Endothelial cell of umbilical vein (primary cell): ENCODE measurements around the gene ANK2. TPM values are rescaled to one million over a fixed set of nuclear protein-coding genes. Genes with fewer than 3 reads are reported as not detected.

Source experiments
- BruUV-seq: library from RNA; stranded (reverse); fragments of 400-500 nt; replicated peaks from 2 replicates; lab custom pipeline; 2021; lab: Mats Ljungman, UMichigan
- CTCF ChIA-PET: fragments of 300-600, 350-600 bp; sonication (Branson Sonifier 250); formaldehyde crosslinking; loops from one replicate; lab custom pipeline; 2021; ENCODE audit warnings: antibody characterized with exemption, inconsistent platforms; lab: Charles Lee
- POLR2A ChIA-PET: fragments of 300-600, 350-600 bp; sonication (Branson Sonifier 250); formaldehyde crosslinking; loops from one replicate; lab custom pipeline; 2021; ENCODE audit warnings: antibody characterized with exemption, inconsistent platforms; lab: Charles Lee
- DNase-seq: peaks from one replicate; pipeline ENCODE4 v3.0.0-alpha.2; 2011; ENCODE audit warnings: low read depth, low spot score
- FAIRE-seq: peaks from 2 replicates; lab custom pipeline; 2011; peaks lifted over from hg19 to GRCh38; lab: Jason Lieb, UNC
- H2AFZ ChIP-seq: 2 replicates; pipeline ENCODE4 v1.6.0; 2012; ENCODE audit warnings: low read depth, low read length, control low read depth, inconsistent platforms
- H3K27ac ChIP-seq: 2 replicates; pipeline ENCODE4 v1.5.1; 2011; ENCODE audit warnings: low read depth, mild to moderate bottlenecking, control low read depth, low read length, moderate library complexity; ENCODE audit not compliant: insufficient read depth
- H3K27me3 ChIP-seq, 2 experiments: 2 replicates each; pipeline versions ENCODE4 v1.6.0 to v1.6.1; 2011; ENCODE audit warnings: low read length in 2 of 2, mixed read lengths in 1 of 2; ENCODE audit not compliant: control insufficient read depth in 2 of 2, insufficient read depth in 2 of 2
- H3K36me3 ChIP-seq, 2 experiments: 2 replicates in 1 of 2; 3 replicates in 1 of 2; pipeline ENCODE4 v1.5.1; 2011; ENCODE audit warnings: low read length in 2 of 2, mild to moderate bottlenecking in 1 of 2, moderate library complexity in 1 of 2; ENCODE audit not compliant: control insufficient read depth in 2 of 2, insufficient read depth in 2 of 2; ENCODE audit errors: extremely low read depth in 1 of 2
- H3K4me1 ChIP-seq: 3 replicates; pipeline ENCODE4 v1.5.1; 2011; ENCODE audit warnings: mild to moderate bottlenecking, low read length; ENCODE audit not compliant: control insufficient read depth, insufficient read depth; ENCODE audit errors: extremely low read depth
- H3K4me2 ChIP-seq: 2 replicates; pipeline ENCODE4 v1.6.1; 2011; ENCODE audit warnings: low read length, control low read depth, mixed read lengths; ENCODE audit not compliant: insufficient read depth
- H3K4me3 ChIP-seq, 3 experiments: fragments of 200-600 bp in 1 of 3; sonication (generic), shearing (Covaris generic) in 1 of 3; replicated peaks in 1 of 3; 2 replicates each; pipeline ENCODE4 v1.5.1; 2011 to 2016; ENCODE audit warnings: control low read depth in 3 of 3, low read length in 3 of 3, mild to moderate bottlenecking in 2 of 3, inconsistent platforms in 1 of 3, low read depth in 1 of 3, moderate library complexity in 1 of 3; ENCODE audit not compliant: insufficient read depth in 1 of 3
- H3K79me2 ChIP-seq: 2 replicates; pipeline ENCODE4 v1.6.0; 2012; ENCODE audit warnings: low read length, inconsistent platforms; ENCODE audit not compliant: control insufficient read depth, insufficient read depth
- H3K9ac ChIP-seq: replicated peaks from 2 replicates; pipeline ENCODE3; 2011; ENCODE audit warnings: low read length, control low read depth; ENCODE audit not compliant: insufficient read depth; ENCODE audit errors: extremely low read depth
- H3K9me1 ChIP-seq: replicated peaks from 3 replicates; pipeline ENCODE4 v1.6.0; 2011; ENCODE audit warnings: mild to moderate bottlenecking, low read length; ENCODE audit not compliant: control insufficient read depth, insufficient read depth; ENCODE audit errors: extremely low read depth
- H3K9me3 ChIP-seq: replicated peaks from 2 replicates; pipeline ENCODE4 v1.5.1; 2012; ENCODE audit warnings: low read length, inconsistent platforms; ENCODE audit not compliant: control insufficient read depth, insufficient read depth
- H4K20me1 ChIP-seq: replicated peaks from 2 replicates; pipeline ENCODE3; 2011; ENCODE audit warnings: mild to moderate bottlenecking, low read length; ENCODE audit not compliant: control insufficient read depth, insufficient read depth; ENCODE audit errors: extremely low read depth
- CTCF ChIP-seq, 2 donors: IDR thresholded peaks; 1 replicate in 1 of 2; 2 replicates in 1 of 2; pipeline ENCODE4 v1.5.1; 2011; ENCODE audit warnings: low read length in 2 of 2, mild to moderate bottlenecking in 2 of 2, moderate library complexity in 2 of 2, control low read depth in 1 of 2, inconsistent platforms in 1 of 2, low read depth in 1 of 2; ENCODE audit not compliant: insufficient read depth in 1 of 2; ENCODE audit errors: extremely low read depth in 1 of 2
- EZH2 ChIP-seq: IDR thresholded peaks from 2 replicates; pipeline ENCODE4 v1.6.1; 2012; ENCODE audit warnings: borderline replicate concordance, low read depth, mild to moderate bottlenecking, moderate library complexity, low read length, inconsistent platforms; ENCODE audit not compliant: severe bottlenecking
- FOS ChIP-seq: IDR thresholded peaks from 2 replicates; pipeline ENCODE4 v1.6.1; 2011; ENCODE audit warnings: mild to moderate bottlenecking, low read length, moderate library complexity, borderline replicate concordance; ENCODE audit not compliant: insufficient read depth
- GATA2 ChIP-seq: IDR thresholded peaks from 2 replicates; pipeline ENCODE4 v1.7.0; 2011; ENCODE audit warnings: low read depth, mild to moderate bottlenecking, moderate library complexity, mixed read lengths, low read length; ENCODE audit not compliant: insufficient read length, insufficient read depth
- JUN ChIP-seq: IDR thresholded peaks from 2 replicates; pipeline ENCODE4 v1.6.1; 2011; ENCODE audit warnings: borderline replicate concordance, low read depth; ENCODE audit not compliant: insufficient read length, insufficient read depth
- MAX ChIP-seq: IDR thresholded peaks from 2 replicates; pipeline ENCODE4 v1.6.1; 2011; ENCODE audit not compliant: insufficient read depth, insufficient read length
- MYC ChIP-seq: IDR thresholded peaks from one replicate; pipeline ENCODE4 v1.6.1; 2011; ENCODE audit warnings: mild to moderate bottlenecking, low read depth, low read length
- POLR2A ChIP-seq: IDR thresholded peaks from 2 replicates; pipeline ENCODE4 v1.6.1; 2012; ENCODE audit warnings: low read depth, mild to moderate bottlenecking, control low read depth, low read length
- POLR2AphosphoS5 ChIP-seq: IDR thresholded peaks from 2 replicates; pipeline ENCODE4 v1.6.1; 2012; ENCODE audit warnings: low read depth, mild to moderate bottlenecking, control low read depth, low read length, moderate library complexity; ENCODE audit not compliant: insufficient read depth
- dilution Hi-C: fragments of 300-500 bp; cut with MboI; formaldehyde crosslinking; loops from one replicate; pipeline ENCODE4 v1.15.0; 2019; ENCODE audit warnings: low sequenced_read_pairs; ENCODE audit not compliant: extremely low pct_ligation_motif_present
- intact Hi-C: fragments of 100-400 bp; cut with micrococcal nuclease; formaldehyde crosslinking; loops from one replicate; pipeline ENCODE4 v1.10.0; 2022
- polyA plus RNA-seq, 4 experiments: library from polyadenylated mRNA; depleted of rRNA in 3 of 4; stranded (reverse) in 3 of 4; unstranded in 1 of 4; fragments of >200 nt; gene quantifications; 2 replicates each; pipeline versions ENCODE4 v1.2.1 to v1.2.3, GENCODE V29; 2011 to 2012; ENCODE audit warnings: missing spikeins in 1 of 4
- total RNA-seq: library from RNA; stranded (reverse); gene quantifications from 2 replicates; pipeline ENCODE4 v1.2.3, GENCODE V29; 2021

The ANK2 gene
- total and polyA plus RNA-seq, 2 donors (not counting 3 experiments of a cell fraction or from before 2014, with no cell fraction given), result not detected

- no peak overlapping the region for H2AFZ ChIP-seq
- FAIRE-seq, result no peak
These were observed 910 bp downstream of the ANK2 start for GRCh38 chr4:113050371-113050755.

More at GRCh38 chr4:113050371-113050755, 910 bp downstream of the ANK2 start:
- no peak overlapping the region for H3K9ac ChIP-seq
- intact Hi-C loops, result no loop called here
- POLR2A ChIA-PET, result no interaction called here
- H4K20me1 ChIP-seq, result no peaks in the 10 kb centered on the region
- H3K9me1 ChIP-seq, result no peaks in the 10 kb centered on the region
- H3K27ac ChIP-seq, result no peak overlapping the region
- BruUV-seq, result no TSS peak
- H3K27me3 ChIP-seq, result no peaks in the 10 kb centered on the region
- no peaks in the 10 kb centered on the region for H3K79me2 ChIP-seq
- H3K4me2 ChIP-seq, result no peak overlapping the region
- CTCF ChIA-PET, result no interaction called here
- H3K4me1 ChIP-seq, result no peaks in the 10 kb centered on the region
- no peaks in the 10 kb centered on the region for H3K36me3 ChIP-seq
- no peaks in the 10 kb centered on the region for H3K9me3 ChIP-seq
- dilution Hi-C loops, result no loop called here
- no peak for DNase-seq
- TF ChIP-seq GATA2 (no peak), MYC (no peak), POLR2AphosphoS5 (no peak), MAX (no peak), CTCF (IDR thresholded peaks at IDR 0.05; ENCODE audit: extremely low read depth in 1 of 2, insufficient read depth in 1 of 2, low read depth in 1 of 2, low read length in 2 of 2) (no peak), JUN (no peak), EZH2 (no peak), POLR2A (no peak), FOS (no peak)
- no peak overlapping the region for H3K4me3 ChIP-seq
